GM21529 (cell line): ENCODE measurements around the gene KRTAP20-2.

Experiments used
- ATAC-seq: cut with Tn5 transposase; IDR thresholded peaks from one replicate; pipeline ENCODE4 v1.9.1; 2021; ENCODE audit not compliant: unreplicated experiment

KRTAP20-2 gene

DNA sequence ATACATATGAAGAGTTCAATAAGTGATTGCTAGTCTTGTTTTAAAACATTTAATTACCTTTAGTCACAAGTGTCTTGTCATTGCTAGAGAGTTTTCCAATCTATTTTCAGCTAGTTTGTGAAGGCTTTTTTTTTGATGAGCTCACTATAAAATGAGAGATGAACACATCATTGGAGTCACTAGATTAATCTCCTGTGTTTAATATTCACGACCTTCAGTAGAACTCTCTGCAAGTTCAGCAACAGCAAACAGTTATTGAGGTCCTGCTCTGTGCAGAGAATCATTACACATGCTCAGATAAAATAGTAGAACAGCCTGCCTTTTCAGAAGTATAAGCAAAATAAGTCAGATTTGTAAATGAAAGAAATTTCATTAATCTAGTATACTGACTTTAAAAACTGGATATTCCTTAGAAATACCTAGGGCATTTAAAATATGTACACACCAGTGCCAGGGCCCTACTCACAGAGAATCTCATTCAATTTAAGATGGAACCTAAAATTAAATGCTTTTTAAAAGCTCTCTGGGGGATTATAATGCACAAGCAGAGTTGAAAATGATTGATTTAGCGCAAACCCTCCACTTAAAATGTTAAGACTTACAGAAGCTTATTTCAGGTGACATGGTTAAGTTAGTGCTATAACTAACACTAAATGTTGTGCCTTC is 38.1 kb downstream of the KRTAP20-2 start:
- no peak for ATAC-seq

DNA sequence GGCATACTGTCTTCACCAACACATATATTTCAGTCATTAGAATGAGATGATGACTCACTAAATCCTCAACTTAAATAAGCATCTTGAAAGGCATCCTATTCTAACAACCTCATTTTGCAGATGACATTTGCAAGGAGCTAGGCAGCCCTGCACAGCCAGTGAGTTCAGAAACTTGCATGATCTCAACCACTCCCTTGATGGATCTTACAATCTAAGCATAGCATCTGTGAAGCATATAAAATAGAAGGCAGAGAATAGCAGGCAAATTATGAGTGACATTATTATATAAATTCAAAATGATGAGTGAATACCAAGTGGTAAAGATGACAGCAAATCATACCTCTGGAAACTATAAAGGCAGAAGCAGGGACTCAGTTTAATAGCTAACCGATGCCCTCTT is 39.3 kb downstream of the KRTAP20-2 start:
- ATAC-seq: no peak

DNA sequence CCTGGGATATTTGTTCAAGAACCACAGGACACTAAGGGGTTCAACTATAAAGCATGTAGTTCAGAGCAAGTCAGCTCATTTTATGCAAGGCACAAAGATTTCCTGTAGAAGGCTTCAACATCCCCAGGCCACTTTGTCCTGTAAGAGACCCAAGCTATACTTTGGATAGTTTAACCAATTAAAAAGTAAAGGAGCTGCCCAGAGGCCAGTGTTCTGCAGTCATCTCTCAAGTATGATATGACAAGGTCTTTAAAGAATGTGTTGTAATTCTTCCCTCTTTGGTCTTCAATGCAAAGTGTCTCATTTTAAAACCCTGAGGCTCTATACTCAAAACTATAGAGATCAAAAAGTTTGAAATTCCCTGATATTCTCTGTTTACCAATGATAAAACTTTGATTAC is 41.7 kb downstream of the KRTAP20-2 start:
- ATAC-seq: no peak

DNA sequence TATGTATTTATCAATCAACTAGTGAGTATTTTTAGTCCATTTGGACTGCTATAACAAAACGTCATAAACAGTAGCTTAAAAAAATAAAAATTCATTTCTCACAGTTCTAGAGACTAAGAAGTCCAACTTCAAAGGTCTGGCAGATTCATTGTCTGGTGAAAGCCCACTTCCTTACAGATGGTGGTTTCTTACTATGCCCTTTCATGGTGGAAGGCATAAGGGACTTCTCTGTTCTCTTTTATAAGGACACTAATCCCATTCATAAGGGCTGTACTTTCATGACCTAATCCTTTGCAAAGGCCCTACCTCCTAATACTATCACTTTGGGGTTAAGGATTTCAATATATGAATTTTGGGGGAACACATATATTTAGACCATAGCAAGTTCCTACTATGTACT is 45.6 kb downstream of the KRTAP20-2 start:
- ATAC-seq: no peak

DNA sequence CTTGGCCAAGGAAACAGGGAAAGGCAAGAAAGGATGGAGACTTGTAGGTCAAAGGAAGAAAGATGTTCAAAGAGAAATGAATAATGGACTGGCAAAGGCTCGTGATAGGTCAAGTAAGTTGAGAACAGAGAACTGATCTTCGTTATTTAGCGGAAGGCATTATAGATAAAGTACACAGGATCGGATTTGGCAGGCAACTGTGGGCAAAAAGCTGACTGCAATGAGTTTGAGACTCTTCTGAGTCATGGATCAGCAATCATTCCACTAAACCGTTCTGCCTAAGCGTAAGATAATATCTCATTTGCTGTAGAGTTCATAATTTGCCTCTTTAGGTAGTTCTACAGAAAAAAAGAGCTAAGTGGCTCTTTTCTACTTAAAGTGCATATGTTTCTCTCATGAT is 49.5 kb downstream of the KRTAP20-2 start:
- ATAC-seq: no peak
